ENCODE data around the gene TMEM132C.
"Not testable (repeated sequence)": the region's sequence is repeated elsewhere in the genome, so short reads cannot be mapped to it uniquely, and the experiment has no call there.

TMEM132C gene

DNA sequence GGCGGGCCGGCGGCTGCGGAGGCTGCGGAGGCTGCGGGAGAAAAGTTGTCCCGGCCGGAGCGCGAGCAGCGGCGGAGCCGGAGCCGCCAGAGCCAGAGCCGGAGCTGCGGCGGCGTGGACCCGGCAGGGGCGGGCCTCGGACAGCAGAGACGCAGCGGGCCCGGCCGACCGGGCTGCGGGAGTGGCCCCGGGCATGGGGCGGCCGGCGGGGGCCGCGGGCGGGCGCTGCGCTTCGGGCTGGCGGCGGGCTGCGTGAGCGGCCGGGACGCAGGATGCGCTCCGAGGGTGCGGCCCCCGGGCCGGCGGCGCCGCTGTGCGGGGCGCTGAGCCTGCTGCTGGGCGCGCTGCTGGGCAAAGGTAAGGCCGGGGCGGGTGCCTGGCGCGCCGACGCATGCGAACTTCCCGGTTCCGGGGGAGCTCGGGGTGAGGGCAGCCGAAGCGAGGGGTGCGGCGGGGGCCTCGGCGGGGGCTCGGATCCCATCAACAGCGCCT lies at the start of gene TMEM132C:
TSS of gene TMEM132C (plus strand) at position 40 of the 492 bp plus-strand sequence. CDS start at position 273, 233 bp downstream.
- in situ Hi-C loops (cut with HindIII; ENCODE audit: low sequenced_read_pairs) = no loop called here

DNA sequence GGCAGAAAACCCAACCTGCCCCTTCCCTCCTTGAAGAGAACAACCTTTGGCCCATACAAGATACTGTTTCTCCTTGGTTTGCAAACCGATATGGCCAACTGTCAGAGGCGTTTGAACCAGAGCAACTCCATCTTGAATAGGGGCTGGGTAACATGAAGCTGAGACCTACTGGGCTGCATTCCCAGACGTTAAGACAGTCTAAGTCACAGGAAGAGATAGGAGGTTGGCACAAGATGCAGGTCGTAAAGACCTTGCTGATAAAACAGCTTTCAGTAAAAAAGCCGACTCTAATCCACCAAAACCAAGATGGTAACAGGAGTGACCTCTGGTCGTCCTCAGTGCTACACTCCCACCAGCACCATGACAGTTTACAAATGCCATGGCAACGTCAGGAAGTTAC lies 42.7 kb upstream of the TMEM132C start:
- in situ Hi-C loops (cut with HindIII; ENCODE audit: low sequenced_read_pairs) = no loop called here

DNA sequence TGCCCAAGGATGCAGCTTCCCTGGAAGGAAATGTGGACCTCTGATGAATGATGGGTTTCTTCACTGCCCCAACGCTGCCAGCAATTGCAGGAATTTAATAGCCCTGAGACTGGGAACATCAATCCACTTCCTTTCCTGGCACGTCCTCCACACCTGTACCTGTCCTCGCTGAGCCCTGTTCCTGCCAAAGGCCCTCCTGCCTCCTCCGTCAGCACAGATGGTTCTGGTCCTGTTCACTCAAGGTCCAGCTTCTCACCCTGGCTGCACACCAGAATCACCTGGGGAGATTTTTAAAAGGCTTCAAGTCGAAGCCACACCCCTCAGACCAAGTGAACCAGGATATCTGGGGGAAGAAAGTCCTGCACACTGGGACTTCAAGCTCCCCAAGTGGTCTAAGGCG lies 38.4 kb upstream of the TMEM132C start:
- in situ Hi-C loops (cut with HindIII; ENCODE audit: low sequenced_read_pairs) = no loop called here

DNA sequence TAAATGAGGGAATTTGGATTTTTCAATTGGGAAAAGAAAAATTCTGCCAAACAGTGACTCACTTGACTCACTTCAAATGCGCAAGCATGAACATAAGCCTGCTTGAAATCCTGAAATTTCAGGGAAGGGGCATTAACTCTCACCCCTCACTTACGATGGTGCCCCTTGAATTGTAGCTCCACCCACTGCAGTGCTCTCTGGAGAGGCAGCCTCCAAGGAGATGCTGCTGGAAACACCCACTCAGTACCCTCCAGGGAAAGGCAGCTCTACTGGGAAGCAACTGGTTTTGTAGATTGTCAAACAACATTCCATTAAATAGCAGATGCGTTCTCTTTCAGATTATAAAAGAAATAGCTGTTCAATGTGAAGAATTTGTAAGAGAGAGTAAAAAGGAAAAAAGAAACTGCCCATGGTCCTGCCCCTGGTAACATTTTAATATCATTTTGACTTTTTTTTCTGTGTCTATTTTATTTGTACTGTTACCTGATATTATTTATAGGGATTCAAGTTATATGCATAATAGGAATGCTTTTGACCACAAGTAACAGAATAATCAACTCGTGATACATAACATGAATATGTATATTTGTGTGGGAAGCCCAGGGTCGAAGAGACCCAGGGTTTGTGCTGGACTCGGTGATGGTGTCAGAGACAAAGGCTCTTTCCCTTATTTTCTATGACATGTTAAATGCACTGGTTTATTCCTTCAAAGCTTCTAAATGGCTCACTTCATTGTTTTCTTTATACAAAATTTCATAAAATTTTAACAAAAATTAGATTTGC lies 31.1 kb upstream of the TMEM132C start:
- in situ Hi-C loops (cut with HindIII; ENCODE audit: low sequenced_read_pairs) = no loop called here

DNA sequence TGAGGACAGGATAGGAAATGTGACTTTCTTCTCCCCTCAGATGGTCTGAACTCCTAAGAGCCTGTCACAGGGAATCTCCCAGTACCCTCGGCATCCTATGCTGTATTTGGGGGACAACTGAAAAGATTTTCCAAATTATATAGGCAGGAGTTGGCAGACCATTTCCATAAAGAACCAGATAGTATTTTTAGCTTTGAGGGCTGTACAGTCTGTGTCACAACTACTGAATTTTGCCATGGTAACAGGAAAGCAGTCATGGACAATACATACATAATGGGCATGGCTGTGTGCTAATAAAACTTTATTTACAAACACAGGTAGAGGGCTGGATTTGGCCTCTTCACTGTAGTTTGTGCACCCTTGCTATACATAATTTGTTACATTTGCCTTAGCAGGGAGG lies 30.4 kb upstream of the TMEM132C start:
- in situ Hi-C loops (cut with HindIII; ENCODE audit: low sequenced_read_pairs) = no loop called here

DNA sequence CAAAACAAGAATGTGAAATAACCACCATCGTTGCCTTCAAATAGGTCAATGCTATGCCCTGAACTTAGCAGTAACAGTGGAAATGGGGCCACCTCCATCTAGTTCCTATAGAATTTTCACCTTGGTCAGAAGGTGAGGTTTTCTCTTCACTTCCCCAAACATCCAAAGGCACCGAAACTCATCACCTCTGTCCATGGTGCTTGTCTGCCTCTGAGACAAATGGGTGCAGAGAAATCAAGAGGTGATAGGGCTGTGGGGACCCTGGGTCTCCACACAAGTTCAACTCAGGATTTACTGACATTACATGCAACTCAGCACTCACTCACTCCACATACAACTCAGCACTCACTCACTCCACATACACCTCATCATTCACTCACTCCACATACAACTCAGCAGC lies 26.2 kb upstream of the TMEM132C start:
- in situ Hi-C loops (cut with HindIII; ENCODE audit: low sequenced_read_pairs) = no loop called here

DNA sequence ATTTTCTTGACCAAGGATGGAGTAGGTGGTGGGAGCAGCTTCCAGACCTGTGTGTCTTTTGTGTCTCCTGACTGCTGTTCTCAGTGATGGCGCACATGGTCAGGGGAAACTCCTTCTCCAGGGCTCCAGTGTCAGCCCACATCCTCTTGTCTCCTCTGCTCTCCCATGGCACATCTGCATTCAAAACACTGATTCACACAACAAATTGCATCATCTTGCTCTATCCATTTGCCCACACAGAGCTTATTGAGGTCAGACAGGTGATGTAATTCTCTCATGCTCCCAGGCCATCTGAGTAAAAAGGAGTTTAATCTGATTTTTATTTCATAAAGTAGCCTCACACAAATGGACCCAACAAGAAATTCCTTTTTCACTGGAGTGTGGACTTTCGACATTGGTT lies 21.8 kb upstream of the TMEM132C start:
- in situ Hi-C loops (cut with HindIII; ENCODE audit: low sequenced_read_pairs) = no loop called here

DNA sequence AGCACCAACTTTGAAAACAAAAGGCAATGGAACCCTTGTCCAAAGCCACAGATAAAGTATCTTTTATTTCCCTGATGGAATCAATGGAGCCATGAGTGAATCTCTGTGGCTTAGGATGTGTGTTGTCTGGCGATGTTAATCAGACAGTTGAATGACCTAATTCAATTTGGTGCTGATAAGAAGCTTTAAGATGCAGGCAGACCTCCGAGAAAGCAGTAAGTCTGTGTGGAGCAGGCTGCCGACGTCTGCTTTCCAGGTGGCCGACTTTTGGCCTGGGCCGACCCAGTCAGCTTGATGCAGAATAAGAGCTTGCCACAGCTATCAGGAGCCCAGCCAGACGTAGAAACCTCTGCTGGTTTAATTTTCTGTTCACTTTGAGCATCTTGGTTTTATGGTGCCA lies 21.1 kb upstream of the TMEM132C start:
- in situ Hi-C loops (cut with HindIII; ENCODE audit: low sequenced_read_pairs) = no loop called here

DNA sequence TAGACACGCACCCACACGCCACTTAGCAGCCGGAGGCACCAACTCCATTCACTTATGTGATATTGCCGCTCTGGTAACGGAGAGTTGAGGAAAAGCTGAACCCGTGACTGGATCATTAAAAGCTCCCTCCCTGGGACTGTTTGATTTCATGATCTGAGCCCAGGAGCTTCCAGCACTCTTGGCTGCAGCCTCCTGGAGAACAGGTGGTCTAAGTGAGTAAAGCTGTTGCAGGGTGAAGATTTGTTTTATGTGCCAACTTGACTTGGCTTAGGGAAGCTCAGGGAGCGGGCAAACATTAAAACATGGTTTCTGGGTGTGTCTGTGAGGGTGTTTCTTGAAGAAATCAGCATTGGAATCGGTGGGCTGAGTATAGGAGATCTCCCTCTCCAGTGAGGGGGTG lies 16.9 kb upstream of the TMEM132C start:
- in situ Hi-C loops (cut with HindIII; ENCODE audit: low sequenced_read_pairs) = no loop called here

DNA sequence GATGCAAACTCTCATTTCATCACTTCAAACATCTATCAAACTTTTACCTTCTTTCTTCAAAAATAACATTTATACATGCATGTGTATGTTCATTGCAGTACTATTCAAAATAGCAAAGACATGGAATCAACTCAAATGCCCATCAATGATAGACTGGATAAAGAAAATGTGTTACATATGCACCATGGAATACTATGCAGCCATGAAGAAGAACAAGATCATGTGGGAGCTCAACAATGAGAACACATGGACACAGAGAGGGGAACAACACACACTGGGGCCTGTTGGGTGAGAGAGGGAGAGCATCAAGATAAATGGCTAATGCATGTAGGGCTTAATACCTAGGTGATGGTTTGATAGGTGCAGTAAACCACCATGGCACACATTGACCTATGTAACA lies 13.1 kb upstream of the TMEM132C start:
- in situ Hi-C loops (cut with HindIII; ENCODE audit: low sequenced_read_pairs) = not testable (repeated sequence)

DNA sequence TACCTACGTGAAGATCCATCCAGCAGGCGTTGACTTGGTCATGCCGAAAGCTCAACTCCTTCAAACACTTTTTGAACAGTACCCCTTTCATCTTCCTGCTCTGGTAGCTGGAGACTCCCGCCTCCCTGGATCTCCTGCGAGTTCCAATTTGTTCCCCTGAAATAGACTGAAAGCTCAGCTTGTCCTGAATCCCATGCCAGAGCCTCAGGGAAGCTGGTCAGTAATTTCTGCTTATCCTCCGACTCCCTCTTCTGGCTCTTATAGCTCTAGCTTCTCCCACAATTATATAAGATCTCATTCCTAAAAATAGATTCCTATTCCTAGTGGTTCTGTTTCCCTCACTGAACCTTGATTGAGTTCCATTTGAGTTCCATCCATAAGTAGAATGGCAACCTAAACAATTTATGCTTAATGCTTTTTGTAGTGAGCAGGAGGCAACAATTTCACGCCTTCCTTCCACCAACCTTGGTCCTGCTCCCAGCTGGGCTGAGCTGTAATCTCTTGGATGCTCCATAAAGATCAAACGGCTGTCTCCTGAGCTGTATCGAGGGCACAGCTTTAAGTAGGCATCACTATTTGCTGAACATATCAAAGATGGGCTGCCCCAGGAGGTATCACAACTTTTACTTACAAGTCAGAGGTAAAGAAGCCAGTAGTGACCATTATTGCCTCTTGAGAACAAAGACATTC lies 8.0 kb upstream of the TMEM132C start:
- in situ Hi-C loops (cut with HindIII; ENCODE audit: low sequenced_read_pairs) = no loop called here

DNA sequence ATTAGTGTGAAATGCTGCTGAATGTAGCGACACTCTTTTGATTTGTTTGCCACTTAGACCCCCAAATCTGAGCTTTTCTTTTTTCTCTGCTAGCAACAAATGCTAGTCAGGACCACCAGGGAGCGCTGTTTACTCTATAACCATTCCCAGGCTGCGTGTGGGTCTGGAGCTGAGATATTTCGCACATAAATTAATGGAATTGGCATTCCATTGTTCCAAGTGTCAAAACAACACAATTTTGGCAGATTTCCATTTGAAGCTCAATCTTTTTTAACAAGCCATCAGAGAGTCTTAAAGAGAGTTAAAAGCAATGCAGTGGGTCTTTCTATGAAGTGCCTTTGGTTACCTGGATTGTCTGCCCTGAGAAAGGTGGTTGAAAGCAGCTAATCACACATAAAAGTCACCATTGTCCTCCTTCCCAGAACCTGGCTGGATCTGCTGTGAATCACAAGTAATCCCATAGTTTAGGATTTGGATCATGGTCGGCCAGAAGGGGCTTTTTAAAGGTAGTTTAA lies 7.4 kb upstream of the TMEM132C start:
- in situ Hi-C loops (cut with HindIII; ENCODE audit: low sequenced_read_pairs) = no loop called here

DNA sequence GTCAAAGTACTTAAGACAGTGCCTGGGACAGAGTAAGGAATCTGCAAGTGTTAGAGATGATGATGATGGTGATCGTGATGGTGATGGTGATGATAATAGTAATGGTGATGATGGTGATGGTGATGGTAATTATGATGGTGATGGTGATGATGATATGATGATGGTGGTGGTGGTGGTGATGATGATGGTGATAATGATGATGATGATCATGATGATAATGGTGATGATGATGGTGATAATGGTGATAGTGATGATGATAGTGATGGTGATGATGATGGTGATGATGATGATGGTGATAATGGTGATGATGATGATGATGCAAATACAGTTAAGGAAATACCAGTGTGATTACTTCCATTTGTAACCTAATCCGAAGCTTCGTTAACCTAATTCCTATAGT lies 5.2 kb upstream of the TMEM132C start:
- in situ Hi-C loops (cut with HindIII; ENCODE audit: low sequenced_read_pairs) = no loop called here

DNA sequence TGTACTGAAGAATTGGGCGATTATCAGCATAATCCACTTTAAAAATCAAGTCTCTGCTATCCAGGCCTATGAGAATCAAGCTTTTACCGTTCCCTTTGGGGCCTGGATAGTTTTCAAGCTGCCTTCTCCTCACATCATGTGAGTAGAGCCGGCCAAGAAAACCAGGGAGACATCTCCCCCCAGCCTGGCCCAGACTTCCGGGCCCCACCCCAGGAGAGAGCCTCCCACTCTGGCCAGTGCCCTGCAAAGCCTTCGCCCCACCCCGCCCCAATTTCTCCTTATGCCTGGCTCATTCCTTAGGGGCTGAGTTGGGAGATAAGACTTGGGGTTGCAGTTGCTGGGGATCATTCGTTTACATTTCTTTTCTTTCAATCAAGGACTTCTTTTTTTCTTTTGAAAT lies 1.4 kb upstream of the TMEM132C start:
- in situ Hi-C loops (cut with HindIII; ENCODE audit: low sequenced_read_pairs) = no loop called here

DNA sequence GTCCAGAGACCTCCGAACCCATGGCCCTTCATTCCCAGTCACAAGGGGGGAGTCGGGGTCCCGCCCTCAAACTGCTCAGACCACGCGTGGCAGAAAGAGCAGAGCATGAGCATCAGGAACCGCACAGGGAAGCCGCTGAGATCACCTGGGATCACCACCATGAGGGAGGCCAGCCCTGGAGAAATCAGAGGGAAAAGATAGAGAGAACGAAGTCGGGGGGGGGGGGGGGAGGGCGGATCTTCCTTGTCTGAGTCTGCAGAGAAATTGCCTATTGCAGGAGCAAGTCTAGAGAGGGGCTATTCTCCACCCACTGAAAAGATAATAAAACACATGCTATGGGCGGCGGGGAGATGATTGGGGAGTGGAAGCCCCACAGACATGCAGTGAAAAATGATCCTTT lies 884 bp upstream of the TMEM132C start:
- in situ Hi-C loops (cut with HindIII; ENCODE audit: low sequenced_read_pairs) = no loop called here

DNA sequence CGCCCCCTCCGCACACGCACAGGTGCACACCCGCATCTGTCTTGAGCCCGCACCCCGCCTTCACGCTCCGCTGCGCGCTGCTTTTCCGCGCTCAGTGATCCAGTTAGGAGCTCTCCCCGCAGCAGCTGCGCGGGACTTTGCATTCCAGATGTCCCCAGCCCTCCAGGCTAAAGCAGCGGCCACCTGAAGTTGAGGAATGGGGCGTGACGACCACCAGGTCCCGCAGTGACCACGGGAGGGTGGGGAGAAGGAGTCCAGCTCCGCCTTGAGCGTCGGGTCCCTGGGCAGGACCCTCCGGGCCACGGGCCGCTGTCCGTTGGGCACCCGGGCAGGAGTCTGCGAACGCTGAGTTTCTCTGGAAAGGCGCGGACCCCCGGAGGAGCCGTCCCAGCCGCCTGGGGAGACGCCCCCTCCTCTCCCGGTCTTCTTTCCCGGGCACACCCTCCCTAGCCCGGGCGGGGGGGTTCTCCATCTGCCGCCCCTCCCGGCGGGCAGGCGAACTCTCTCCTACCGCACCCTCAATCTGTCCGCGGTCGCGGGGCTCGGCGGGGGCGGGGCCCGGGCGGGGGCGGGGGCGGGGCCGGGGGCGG lies 334 bp upstream of the TMEM132C start:
- in situ Hi-C loops (cut with HindIII; ENCODE audit: low sequenced_read_pairs) = no loop called here

DNA sequence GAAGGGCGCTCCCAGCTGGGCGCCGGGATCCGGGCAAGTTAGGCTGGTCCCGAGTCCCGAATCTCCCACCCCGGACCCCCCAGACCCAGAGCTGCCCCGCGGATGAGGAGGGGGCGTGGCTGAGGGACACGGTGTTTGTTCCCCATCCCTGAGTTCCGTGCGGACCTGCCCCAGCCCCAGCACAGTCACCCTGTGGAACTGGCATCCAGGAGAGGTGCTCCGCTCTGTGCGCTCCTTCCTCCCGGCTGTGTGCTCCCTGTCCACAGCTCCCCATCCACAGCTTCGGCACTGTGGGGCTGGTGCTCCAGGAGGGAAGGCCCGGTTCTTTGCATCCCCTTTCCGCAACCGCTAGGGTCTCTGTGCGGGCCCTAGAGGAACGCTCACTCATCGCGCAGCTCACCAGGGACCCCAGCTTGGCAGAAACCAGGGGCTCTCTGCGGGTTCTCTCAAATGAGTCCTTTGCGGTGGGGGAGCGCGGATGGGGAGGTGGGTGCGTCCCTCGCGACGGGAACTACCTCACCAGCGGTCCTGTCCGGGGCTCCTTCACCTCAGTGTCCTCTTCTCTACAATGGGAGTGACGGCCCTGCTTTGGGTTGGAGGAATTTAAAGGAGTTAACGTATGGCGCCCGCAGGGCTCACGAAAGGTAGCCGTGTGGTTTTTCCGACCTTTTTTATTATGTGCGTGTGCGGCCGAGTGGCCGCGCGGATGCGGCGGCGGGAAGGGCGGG lies 845 bp downstream of the TMEM132C start:
- in situ Hi-C loops (cut with HindIII; ENCODE audit: low sequenced_read_pairs) = no loop called here

DNA sequence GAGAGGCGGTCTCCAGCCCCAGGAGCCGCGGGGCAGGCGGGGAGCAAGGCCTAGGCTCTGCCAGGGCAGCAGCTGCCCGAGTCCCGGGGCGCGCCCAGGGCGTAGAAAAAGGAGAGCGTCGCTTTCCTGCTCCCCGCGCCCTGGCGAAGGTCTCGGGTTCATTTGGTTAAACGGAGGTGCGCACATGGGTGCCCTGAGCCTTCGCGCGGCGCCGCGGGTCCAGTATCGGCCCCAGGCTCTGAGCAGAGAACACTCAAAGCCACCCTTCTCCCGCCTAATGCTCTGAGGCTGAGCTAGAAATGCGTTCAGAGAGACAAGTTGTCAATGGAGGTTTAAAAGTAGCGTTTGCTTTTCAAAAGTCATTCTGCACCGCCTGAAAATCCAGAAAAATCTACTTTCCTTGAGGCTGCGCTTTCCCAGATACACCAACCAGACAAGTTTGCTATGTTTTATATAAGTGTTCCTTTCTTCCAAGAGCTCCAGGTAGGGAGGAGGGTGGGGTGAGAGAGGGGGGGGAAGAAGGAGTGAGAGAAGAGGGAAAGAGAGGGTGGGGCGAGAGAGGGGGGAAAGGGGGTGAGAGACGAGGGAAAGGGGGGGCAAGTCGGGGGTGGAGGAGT lies 1.5 kb downstream of the TMEM132C start:
- in situ Hi-C loops (cut with HindIII; ENCODE audit: low sequenced_read_pairs) = no loop called here

DNA sequence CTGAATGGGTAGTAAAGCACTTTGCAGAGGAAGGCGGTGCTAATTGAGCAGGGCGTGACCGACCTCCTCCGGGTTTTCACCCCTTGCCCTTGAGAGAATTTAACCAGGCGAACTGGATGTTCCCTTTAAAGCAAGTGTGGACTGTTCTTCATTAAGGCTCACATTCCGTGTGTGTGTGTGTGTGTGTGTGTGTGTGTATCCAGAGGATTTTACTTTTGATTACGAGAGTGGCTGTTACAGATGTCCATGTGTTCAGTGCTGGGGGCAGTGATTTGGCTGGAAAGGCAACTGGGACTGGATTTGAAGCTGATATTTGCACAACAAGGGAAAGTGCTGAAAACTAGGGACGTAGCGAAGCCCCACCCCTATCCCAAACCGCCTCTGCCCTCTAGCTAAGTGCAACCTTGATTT lies 2.2 kb downstream of the TMEM132C start:
- in situ Hi-C loops (cut with HindIII; ENCODE audit: low sequenced_read_pairs) = no loop called here

DNA sequence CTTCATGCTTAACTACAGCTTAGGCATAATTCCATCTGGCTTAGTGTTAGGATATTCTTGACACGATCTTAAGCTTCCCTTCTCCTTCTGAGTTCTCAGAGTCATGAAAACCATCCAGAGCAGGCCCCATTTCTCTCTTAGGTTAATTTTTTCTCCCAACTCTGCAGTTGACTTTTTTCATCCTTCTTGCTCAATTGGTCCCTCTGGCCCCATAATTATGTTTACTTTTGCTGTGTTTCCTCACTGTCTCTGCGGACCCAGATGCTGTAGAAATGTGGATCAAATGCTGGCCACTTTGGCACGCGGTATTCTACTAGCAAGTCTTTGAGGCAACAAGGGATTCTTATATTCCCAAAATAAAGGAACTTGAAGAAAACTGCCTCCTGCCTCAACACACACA lies 9.5 kb downstream of the TMEM132C start:
- in situ Hi-C loops (cut with HindIII; ENCODE audit: low sequenced_read_pairs) = no loop called here

DNA sequence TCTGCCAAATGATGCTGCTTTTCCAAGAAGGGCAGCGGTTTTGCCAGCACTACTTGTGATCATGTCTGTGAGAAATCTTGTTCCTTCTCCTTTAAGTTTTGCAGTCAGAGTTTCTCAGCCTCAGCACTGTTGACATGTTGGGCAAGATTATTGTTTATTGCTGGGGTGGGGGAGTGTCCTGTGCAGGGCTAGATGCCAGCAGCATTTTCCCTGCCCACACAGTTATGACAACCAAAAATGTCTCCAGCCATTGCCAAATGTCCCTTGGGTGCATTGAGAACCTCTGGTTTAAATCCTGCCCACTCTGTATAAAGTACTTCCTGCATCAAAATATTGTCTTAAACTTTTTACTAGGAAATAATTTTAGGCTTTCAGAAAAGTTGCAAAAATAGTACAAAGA lies 20.0 kb downstream of the TMEM132C start:
- in situ Hi-C loops (cut with HindIII; ENCODE audit: low sequenced_read_pairs) = no loop called here
